Trophoblast cell (in vitro differentiated cells and primary cell): ENCODE data around the gene BIRC6.

Source experiments
- DNase-seq, 2 donors: peaks; one replicate each; pipeline ENCODE4 v3.0.0-alpha.2; 2016
- H2AFZ ChIP-seq: 2 replicates; pipeline ENCODE4 v1.6.1; 2013; ENCODE audit warnings: low read length, moderate library complexity, mild to moderate bottlenecking; ENCODE audit not compliant: insufficient read depth, poor library complexity
- H2AK5ac ChIP-seq: 2 replicates; pipeline ENCODE4 v1.6.1; 2013; ENCODE audit warnings: mild to moderate bottlenecking, low read length
- H2BK120ac ChIP-seq: 2 replicates; pipeline ENCODE4 v1.6.1; 2013; ENCODE audit warnings: low read length, mild to moderate bottlenecking, moderate library complexity; ENCODE audit not compliant: insufficient read depth, poor library complexity
- H2BK12ac ChIP-seq: 2 replicates; pipeline ENCODE4 v1.6.1; 2013; ENCODE audit warnings: mild to moderate bottlenecking, low read length, moderate library complexity
- H2BK5ac ChIP-seq: 2 replicates; pipeline ENCODE4 v1.6.1; 2013; ENCODE audit warnings: low read length, low read depth, moderate library complexity, mild to moderate bottlenecking; ENCODE audit not compliant: poor library complexity
- H3K14ac ChIP-seq: 2 replicates; pipeline ENCODE4 v1.6.1; 2013; ENCODE audit warnings: mild to moderate bottlenecking, low read length
- H3K18ac ChIP-seq: 2 replicates; pipeline ENCODE4 v1.6.1; 2013; ENCODE audit warnings: mild to moderate bottlenecking, low read length
- H3K23ac ChIP-seq: 2 replicates; pipeline ENCODE4 v1.6.1; 2013; ENCODE audit warnings: low read length
- H3K27ac ChIP-seq: 2 replicates; pipeline ENCODE4 v1.5.1; 2013; ENCODE audit warnings: low read depth, mild to moderate bottlenecking, inconsistent platforms, low read length, moderate library complexity
- H3K27me3 ChIP-seq: 2 replicates; pipeline ENCODE4 v1.6.1; 2013; ENCODE audit warnings: inconsistent platforms, mild to moderate bottlenecking, low read length, moderate library complexity; ENCODE audit not compliant: insufficient read depth
- H3K36me3 ChIP-seq, 2 experiments: 1 replicate in 1 of 2; 2 replicates in 1 of 2; pipeline ENCODE4 v1.6.1; 2013; ENCODE audit warnings: low read length in 2 of 2, mild to moderate bottlenecking in 2 of 2, moderate library complexity in 1 of 2; ENCODE audit not compliant: insufficient read depth in 2 of 2, control insufficient read depth in 1 of 2
- H3K4ac ChIP-seq: 2 replicates; pipeline ENCODE4 v1.6.1; 2013; ENCODE audit warnings: low read depth, mild to moderate bottlenecking, low read length, moderate library complexity
- H3K4me1 ChIP-seq, 2 experiments: 1 replicate in 1 of 2; 2 replicates in 1 of 2; pipeline ENCODE4 v1.6.1; 2013; ENCODE audit warnings: low read length in 2 of 2, mild to moderate bottlenecking in 2 of 2, moderate library complexity in 1 of 2; ENCODE audit not compliant: insufficient read depth in 2 of 2, control insufficient read depth in 1 of 2
- H3K4me2 ChIP-seq: 2 replicates; pipeline ENCODE4 v1.6.1; 2013; ENCODE audit warnings: inconsistent platforms, mild to moderate bottlenecking, low read length, moderate library complexity
- H3K4me3 ChIP-seq: 2 replicates; pipeline ENCODE4 v1.5.1; 2013; ENCODE audit warnings: mild to moderate bottlenecking, low read depth, low read length, inconsistent platforms
- H3K79me1 ChIP-seq: one replicate; pipeline ENCODE4 v1.6.1; 2013; ENCODE audit warnings: low read length
- H3K79me2 ChIP-seq: 2 replicates; pipeline ENCODE4 v1.6.1; 2013; ENCODE audit warnings: low read length, mild to moderate bottlenecking; ENCODE audit not compliant: control insufficient read depth, insufficient read depth, poor library complexity
- H3K9ac ChIP-seq: 2 replicates; pipeline ENCODE4 v1.6.1; 2013; ENCODE audit warnings: mild to moderate bottlenecking, low read length
- H3K9me3 ChIP-seq: 2 replicates; pipeline ENCODE4 v1.6.1; 2013; ENCODE audit warnings: low read depth, mild to moderate bottlenecking, control low read depth, inconsistent platforms, low read length; ENCODE audit not compliant: insufficient read depth
- H4K12ac ChIP-seq: 2 replicates; pipeline ENCODE4 v1.6.1; 2013; ENCODE audit warnings: low read depth, mild to moderate bottlenecking, low read length, moderate library complexity
- H4K8ac ChIP-seq: 2 replicates; pipeline ENCODE4 v1.6.1; 2013; ENCODE audit warnings: low read depth, mild to moderate bottlenecking, low read length, moderate library complexity
- H4K91ac ChIP-seq: one replicate; pipeline ENCODE4 v1.6.1; 2013; ENCODE audit warnings: low read depth, mild to moderate bottlenecking, low read length, moderate library complexity
- WGBS: extraction: QIAGEN DNeasy Blood & Tissue Kit; methylation state at CpG from one replicate; pipeline ENCODE4 v1.1.7; 2013; ENCODE audit warnings: missing lambda C conversion rate; ENCODE audit not compliant: insufficient read length, insufficient coverage; ENCODE audit errors: extremely low coverage; 5-methylcytosine and 5-hydroxymethylcytosine counted together

The BIRC6 gene

GRCh38 chr2:32383858-32384257 is 27.0 kb downstream of the BIRC6 start:
- H4K12ac ChIP-seq, result no peak overlapping the region
- no peak overlapping the region for H3K27ac ChIP-seq
- no peak overlapping the region for H3K14ac ChIP-seq
- no peak overlapping the region for H4K91ac ChIP-seq
- H2BK120ac ChIP-seq, result no peak overlapping the region
- no peak overlapping the region for H3K9ac ChIP-seq
- no peaks in the 10 kb centered on the region for H3K9me3 ChIP-seq
- no peak overlapping the region for H2BK12ac ChIP-seq
- no peak overlapping the region for H4K8ac ChIP-seq
- no peak overlapping the region for H2AFZ ChIP-seq
- no CpG with 5 or more reads among the region's 1 CpG for WGBS
- no peak overlapping the region for H2BK5ac ChIP-seq
- H3K27me3 ChIP-seq, result no peaks in the 10 kb centered on the region
- peaks cover 18 to 24% of the 10 kb centered on the region in 2 experiments for H3K36me3 ChIP-seq
- no peak overlapping the region for H3K4me3 ChIP-seq
- DNase-seq, result no peak
- H3K4ac ChIP-seq, result no peak overlapping the region
- H3K18ac ChIP-seq, result no peak overlapping the region
- H3K4me1 ChIP-seq, result no peaks in the 10 kb centered on the region
- no peak overlapping the region for H3K4me2 ChIP-seq
- H3K79me1 ChIP-seq, result no peaks in the 10 kb centered on the region
- H2AK5ac ChIP-seq, result no peak overlapping the region
- no peak overlapping the region for H3K23ac ChIP-seq
- H3K79me2 ChIP-seq, result no peaks in the 10 kb centered on the region

GRCh38 chr2:32384529-32384928 is 27.7 kb downstream of the BIRC6 start:
- peak; percentile 52 to 78 for DNase-seq
- WGBS, result no CpG with 5 or more reads among the region's 4 CpGs
- Histone ChIP-seq H3K36me3 (peaks cover 18 to 24% of the 10 kb centered on the region in 2 experiments), H3K79me1 (no peaks in the 10 kb centered on the region), H4K12ac (no peak overlapping the region), H3K4me3 (no peak overlapping the region), H4K91ac (no peak overlapping the region), H3K27me3 (no peaks in the 10 kb centered on the region), H4K8ac (no peak overlapping the region), H3K9ac (no peak overlapping the region), H2BK12ac (no peak overlapping the region), H3K23ac (no peak overlapping the region), H2BK5ac (no peak overlapping the region), H3K27ac (no peak overlapping the region), H3K18ac (no peak overlapping the region), H3K4ac (no peak overlapping the region), H3K4me1 (no peaks in the 10 kb centered on the region), H3K4me2 (no peak overlapping the region), H2BK120ac (no peak overlapping the region), H3K9me3 (no peaks in the 10 kb centered on the region), H3K14ac (no peak overlapping the region), H2AK5ac (no peak overlapping the region), H3K79me2 (no peaks in the 10 kb centered on the region), H2AFZ (no peak overlapping the region)

- Histone ChIP-seq H3K79me1 (no peaks in the 10 kb centered on the region), H3K18ac (no peak overlapping the region), H2BK120ac (no peak overlapping the region), H4K8ac (no peak overlapping the region), H3K79me2 (no peaks in the 10 kb centered on the region), H2AFZ (no peak overlapping the region), H3K4me1 (no peaks in the 10 kb centered on the region), H3K14ac (no peak overlapping the region), H3K27ac (no peak overlapping the region), H3K9ac (no peak overlapping the region), H3K36me3 (peaks cover 15 to 22% of the 10 kb centered on the region in 2 experiments), H3K4me2 (no peak overlapping the region), H2BK12ac (no peak overlapping the region), H3K4ac (no peak overlapping the region), H2AK5ac (no peak overlapping the region), H3K4me3 (no peak overlapping the region), H3K27me3 (no peaks in the 10 kb centered on the region), H3K23ac (no peak overlapping the region), H2BK5ac (no peak overlapping the region), H4K91ac (no peak overlapping the region), H3K9me3 (no peaks in the 10 kb centered on the region), H4K12ac (no peak overlapping the region)
- no peak for DNase-seq
- no CpG with 5 or more reads among the region's 2 CpGs for WGBS
These were observed 29.9 kb downstream of the BIRC6 start for GRCh38 chr2:32386739-32387138.

- no peak for DNase-seq
- Histone ChIP-seq H2BK5ac (no peak overlapping the region), H3K4me1 (no peaks in the 10 kb centered on the region), H4K91ac (no peak overlapping the region), H3K18ac (no peak overlapping the region), H2BK120ac (no peak overlapping the region), H3K27me3 (no peaks in the 10 kb centered on the region), H3K4me2 (no peak overlapping the region), H3K9me3 (no peaks in the 10 kb centered on the region), H3K4ac (no peak overlapping the region), H3K23ac (no peak overlapping the region), H3K14ac (no peak overlapping the region), H2AK5ac (no peak overlapping the region), H4K12ac (no peak overlapping the region), H3K27ac (no peak overlapping the region), H3K79me2 (no peaks in the 10 kb centered on the region), H2AFZ (no peak overlapping the region), H3K36me3 (peaks cover 18% of the 10 kb centered on the region in 2 experiments), H3K4me3 (no peak overlapping the region), H3K9ac (no peak overlapping the region), H3K79me1 (no peaks in the 10 kb centered on the region), H4K8ac (no peak overlapping the region), H2BK12ac (no peak overlapping the region)
- no CpG with 5 or more reads among the region's 5 CpGs for WGBS
These were observed 42.4 kb downstream of the BIRC6 start for GRCh38 chr2:32399221-32399620.
